Kidney glomerular epithelial cell (primary cell): ENCODE measurements around the gene APCDD1.
"Not testable (repeated sequence)": the region's sequence is repeated elsewhere in the genome, so short reads cannot be mapped to it uniquely, and the experiment has no call there.

ENCODE experiments used
- DNase-seq: peaks from one replicate; lab custom pipeline; 2025; lab: John Stamatoyannopoulos, UW

The APCDD1 gene

GRCh38 chr18:10525697-10526560 is 71.5 kb downstream of the APCDD1 start, which contains the start of gene NAPG:
Gene NAPG, plus strand, starts transcription at chr18:10526027. Its CDS starts 76 bp downstream, at chr18:10526103.
- DNase-seq: peak; percentile 90

- no peak for DNase-seq
Observed at GRCh38 chr18:10526561-10526949, 72.1 kb downstream of the APCDD1 start.

GRCh38 chr18:10528439-10528838 is 74.0 kb downstream of the APCDD1 start:
- no peak for DNase-seq

GRCh38 chr18:10530002-10530401 is 75.6 kb downstream of the APCDD1 start:
- DNase-seq: no peak

- DNase-seq: no peak
Observed at GRCh38 chr18:10530852-10531251, 76.4 kb downstream of the APCDD1 start.

- no peak for DNase-seq
Observed at GRCh38 chr18:10533111-10533510, 78.7 kb downstream of the APCDD1 start.

GRCh38 chr18:10536280-10536679 is 81.8 kb downstream of the APCDD1 start:
- no peak for DNase-seq

- no peak for DNase-seq
Observed at GRCh38 chr18:10537765-10538164, 83.3 kb downstream of the APCDD1 start.

- not testable (repeated sequence) for DNase-seq
Observed at GRCh38 chr18:10539124-10539523, 84.7 kb downstream of the APCDD1 start.
